ENCODE measurements around the gene UBE2I. TPM values are rescaled to one million over a fixed set of nuclear protein-coding genes. Genes with fewer than 3 reads are reported as not detected.

The UBE2I gene
- total RNA-seq, 1 donor from 2014 or later, result 214 TPM

DNA sequence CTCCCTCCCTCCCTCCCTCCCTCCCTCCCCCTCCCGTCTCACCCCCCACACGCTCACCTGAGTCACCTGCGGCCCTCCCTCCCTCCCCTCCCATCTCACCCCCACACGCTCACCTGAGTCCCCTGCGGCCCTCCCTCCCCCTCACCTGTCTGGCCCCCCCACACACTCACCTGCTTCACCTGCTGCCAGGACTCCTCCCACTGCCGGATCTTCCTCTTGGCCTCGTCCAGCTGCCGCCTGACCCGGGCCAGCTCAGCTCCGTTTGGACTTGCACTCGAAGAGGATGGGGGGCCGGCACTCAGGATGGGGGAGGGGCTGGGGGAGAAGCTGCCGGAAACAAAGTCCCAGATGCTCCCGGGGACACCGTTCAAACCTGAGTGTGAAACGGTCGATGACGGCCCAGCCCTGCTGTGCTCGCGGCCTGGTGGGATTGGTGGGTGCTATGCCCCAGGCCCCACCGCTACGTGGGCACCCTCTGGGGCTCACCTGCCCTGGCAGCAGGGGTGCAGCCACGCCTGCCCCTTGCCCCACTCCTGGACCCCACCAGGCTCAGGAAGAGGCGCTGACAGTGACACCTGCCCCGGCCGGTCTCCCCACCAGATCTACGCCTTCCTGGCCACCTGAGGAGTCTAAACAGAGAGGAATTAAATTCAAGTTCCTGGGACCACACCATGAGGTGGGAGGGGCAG is 58.2 kb downstream of the UBE2I start:
- H3K36me3 Mint-ChIP-seq, result peaks cover 5% of the 10 kb centered on the region
- no peak overlapping the region for H3K4me3 Mint-ChIP-seq
- TF ChIP-seq, protein P1, sequence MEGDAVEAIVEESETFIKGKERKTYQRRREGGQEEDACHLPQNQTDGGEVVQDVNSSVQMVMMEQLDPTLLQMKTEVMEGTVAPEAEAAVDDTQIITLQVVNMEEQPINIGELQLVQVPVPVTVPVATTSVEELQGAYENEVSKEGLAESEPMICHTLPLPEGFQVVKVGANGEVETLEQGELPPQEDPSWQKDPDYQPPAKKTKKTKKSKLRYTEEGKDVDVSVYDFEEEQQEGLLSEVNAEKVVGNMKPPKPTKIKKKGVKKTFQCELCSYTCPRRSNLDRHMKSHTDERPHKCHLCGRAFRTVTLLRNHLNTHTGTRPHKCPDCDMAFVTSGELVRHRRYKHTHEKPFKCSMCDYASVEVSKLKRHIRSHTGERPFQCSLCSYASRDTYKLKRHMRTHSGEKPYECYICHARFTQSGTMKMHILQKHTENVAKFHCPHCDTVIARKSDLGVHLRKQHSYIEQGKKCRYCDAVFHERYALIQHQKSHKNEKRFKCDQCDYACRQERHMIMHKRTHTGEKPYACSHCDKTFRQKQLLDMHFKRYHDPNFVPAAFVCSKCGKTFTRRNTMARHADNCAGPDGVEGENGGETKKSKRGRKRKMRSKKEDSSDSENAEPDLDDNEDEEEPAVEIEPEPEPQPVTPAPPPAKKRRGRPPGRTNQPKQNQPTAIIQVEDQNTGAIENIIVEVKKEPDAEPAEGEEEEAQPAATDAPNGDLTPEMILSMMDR (IDR thresholded peaks at IDR 0.05; ENCODE audit: unreplicated experiment), result no peak
- H3K27me3 Mint-ChIP-seq (ENCODE audit: low read depth), result no peaks in the 10 kb centered on the region
- no peaks in the 10 kb centered on the region for H3K4me1 Mint-ChIP-seq
- H3K9me3 Mint-ChIP-seq, result no peaks in the 10 kb centered on the region
- no peak for DNase-seq (ENCODE audit: low spot score in 2 of 2, unreplicated experiment in 2 of 2)
- H3K27ac Mint-ChIP-seq, result no peak overlapping the region

DNA sequence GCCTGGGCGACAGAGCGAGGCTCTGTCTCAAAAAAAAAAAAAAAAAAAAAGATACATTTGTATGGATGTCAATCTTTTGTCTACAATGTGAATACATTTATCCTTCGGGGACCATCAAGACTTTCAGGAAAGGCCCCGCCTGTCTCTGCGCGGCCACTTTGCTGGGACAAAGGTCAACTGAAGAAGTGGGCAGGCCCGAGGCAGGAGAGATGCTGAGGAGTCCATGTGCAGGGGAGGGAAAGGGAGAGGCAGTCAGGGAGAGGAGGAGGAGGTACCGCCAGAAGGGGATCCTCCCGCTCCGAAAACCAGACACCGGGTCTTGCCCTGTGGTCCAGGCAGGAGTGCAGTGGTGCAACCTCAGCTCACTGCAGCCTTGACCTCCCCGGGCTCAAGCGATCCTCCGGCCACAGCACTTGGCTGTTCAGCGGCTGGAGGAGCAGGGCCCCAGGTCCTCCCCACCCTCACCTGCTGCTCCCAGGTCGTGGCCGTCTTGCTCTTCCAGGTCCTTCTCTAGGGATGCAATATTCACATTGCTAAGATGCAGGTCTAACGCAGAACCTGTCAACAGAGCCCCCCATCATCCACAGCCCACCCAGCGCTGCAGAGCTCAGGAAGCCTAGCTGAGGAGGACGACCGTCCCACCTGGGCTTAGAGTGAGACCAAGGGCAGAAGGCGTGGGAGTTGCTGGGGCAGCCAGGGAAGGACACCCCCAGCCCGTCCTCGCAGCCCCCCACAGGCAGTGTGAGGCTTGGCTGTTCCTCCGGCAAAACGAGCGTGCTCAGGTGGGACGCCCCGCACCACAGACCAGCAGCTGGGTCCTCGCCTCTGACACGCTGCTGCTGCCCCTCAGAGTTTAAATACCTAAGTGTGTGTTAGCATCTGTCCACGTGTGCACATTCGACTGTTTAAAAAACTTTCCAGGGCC is 61.9 kb downstream of the UBE2I start:
- H3K36me3 Mint-ChIP-seq, result peaks cover 2% of the 10 kb centered on the region
- no peak overlapping the region for H3K27ac Mint-ChIP-seq
- H3K27me3 Mint-ChIP-seq (ENCODE audit: low read depth), result no peaks in the 10 kb centered on the region
- no peaks in the 10 kb centered on the region for H3K4me1 Mint-ChIP-seq
- H3K4me3 Mint-ChIP-seq, result no peak overlapping the region
- no peaks in the 10 kb centered on the region for H3K9me3 Mint-ChIP-seq
- DNase-seq (ENCODE audit: low spot score in 2 of 2, unreplicated experiment in 2 of 2), result no peak
- TF ChIP-seq, protein P1 (IDR thresholded peaks at IDR 0.05; ENCODE audit: unreplicated experiment), result no peak

DNA sequence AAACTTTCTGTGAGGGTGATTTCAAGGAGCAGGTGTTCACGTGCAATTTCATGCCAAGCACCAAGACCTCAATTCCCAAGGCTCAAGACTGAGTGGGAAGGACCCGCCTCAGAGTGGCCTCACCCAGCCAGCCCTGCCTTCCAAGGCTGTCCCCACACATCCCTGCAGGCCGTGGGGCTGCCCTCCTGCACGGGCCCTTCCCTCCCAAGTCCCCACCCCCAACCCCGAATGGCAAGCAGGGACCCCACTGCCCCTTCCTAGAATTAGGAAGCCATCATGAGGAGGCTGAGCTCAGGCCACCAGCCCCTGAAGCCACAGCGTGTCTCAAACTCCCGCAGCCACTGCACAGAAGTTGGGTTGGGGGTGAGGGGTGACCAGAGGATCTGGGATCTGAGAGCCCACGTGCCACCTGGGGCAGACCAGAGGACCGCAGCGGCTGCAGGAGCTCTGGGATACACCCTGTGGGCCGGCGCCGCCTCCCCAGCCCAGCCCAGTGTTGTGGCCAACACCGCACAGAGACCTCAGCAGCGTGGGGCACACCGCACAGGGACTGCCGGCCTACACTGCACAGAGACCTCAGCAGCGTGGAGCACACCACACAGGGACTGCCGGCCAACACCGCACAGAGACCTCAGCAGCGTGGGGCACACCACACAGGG is 63.0 kb downstream of the UBE2I start:
- Mint-ChIP-seq H3K9me3 (no peaks in the 10 kb centered on the region), H3K27me3 (ENCODE audit: low read depth) (no peaks in the 10 kb centered on the region), H3K4me3 (no peak overlapping the region), H3K4me1 (no peaks in the 10 kb centered on the region), H3K27ac (no peak overlapping the region), H3K36me3 (peaks cover 2% of the 10 kb centered on the region)
- TF ChIP-seq, protein P1 (IDR thresholded peaks at IDR 0.05; ENCODE audit: unreplicated experiment), result no peak
- DNase-seq (ENCODE audit: low spot score in 2 of 2, unreplicated experiment in 2 of 2), result no peak

DNA sequence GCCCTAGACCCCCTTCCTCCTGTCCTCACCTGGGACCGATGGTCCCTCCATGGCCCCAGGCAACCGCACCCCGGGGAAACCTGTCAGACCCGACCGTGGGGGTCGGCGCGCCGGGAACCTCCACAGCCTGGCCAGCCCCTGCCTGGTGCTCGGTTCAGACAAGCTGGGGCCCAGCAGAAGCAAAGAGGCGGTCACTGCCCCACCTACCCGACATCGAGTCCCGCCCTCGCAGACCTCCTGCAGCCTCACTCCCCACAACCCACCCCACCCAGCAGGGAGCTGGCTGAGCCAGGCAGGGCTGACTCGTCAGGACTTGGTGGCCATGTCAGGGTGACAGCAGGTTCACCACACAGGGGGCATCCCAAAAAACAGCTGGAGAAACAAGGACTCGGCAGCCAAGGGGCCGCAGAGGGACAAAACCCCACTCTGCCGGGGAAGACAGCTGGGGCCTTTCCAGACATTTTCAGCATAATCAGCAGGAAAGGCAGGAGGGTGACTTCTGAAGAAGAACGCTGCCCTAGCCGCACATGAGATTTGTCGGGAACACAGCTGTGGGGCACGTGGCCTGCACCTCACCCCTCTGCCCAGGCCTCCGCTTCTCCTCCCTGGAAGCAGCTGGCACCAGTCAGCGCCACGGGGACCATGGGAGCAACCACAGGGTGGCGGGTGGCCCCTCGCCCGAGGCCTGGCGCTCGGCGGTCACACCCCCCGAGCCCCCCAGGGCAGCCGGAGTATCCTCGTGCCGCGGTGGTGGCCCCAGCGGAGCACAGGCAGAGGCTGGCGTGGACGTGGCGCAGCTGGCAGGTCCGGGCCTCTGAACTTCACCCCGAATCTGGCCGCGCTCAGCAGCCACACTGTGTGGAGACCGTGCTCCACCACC is 65.2 kb downstream of the UBE2I start:
- Mint-ChIP-seq H3K27me3 (ENCODE audit: low read depth) (peaks cover 9% of the 10 kb centered on the region), H3K4me1 (peaks cover 10% of the 10 kb centered on the region), H3K9me3 (no peaks in the 10 kb centered on the region), H3K27ac (no peak overlapping the region), H3K4me3 (no peak overlapping the region), H3K36me3 (peaks cover 2% of the 10 kb centered on the region)
- TF ChIP-seq, protein P1 (IDR thresholded peaks at IDR 0.05; ENCODE audit: unreplicated experiment), result no peak
- DNase-seq (ENCODE audit: low spot score in 2 of 2, unreplicated experiment in 2 of 2), result no peak

DNA sequence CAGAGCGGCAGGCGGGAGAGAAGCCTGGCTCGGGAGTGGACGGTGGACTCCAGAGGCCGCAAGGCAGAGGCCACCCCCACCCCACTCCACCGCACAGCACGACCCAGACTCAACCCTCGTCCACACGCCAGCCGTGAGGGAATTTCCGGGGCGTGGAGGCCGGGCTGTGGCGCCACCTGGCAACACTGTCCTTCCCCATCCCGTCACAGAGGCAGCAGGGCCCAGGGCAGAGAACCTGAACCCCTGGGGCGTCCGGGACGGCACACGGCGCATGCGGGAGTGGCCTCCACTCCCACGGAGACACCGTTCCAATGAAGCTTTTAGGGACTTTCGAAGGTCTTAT is 65.8 kb downstream of the UBE2I start:
- peaks cover 14% of the 10 kb centered on the region for H3K27me3 Mint-ChIP-seq (ENCODE audit: low read depth)
- no peak overlapping the region for H3K27ac Mint-ChIP-seq
- DNase-seq (ENCODE audit: low spot score in 2 of 2, unreplicated experiment in 2 of 2), result no peak
- no peaks in the 10 kb centered on the region for H3K9me3 Mint-ChIP-seq
- peaks cover 14% of the 10 kb centered on the region for H3K4me1 Mint-ChIP-seq
- no peak overlapping the region for H3K4me3 Mint-ChIP-seq
- TF ChIP-seq, protein P1 (IDR thresholded peaks at IDR 0.05; ENCODE audit: unreplicated experiment), result no peak
- H3K36me3 Mint-ChIP-seq, result peaks cover 2% of the 10 kb centered on the region

Measured in mesothelial cell of epicardium (in vitro differentiated cells).